Hippocampal formation (tissue), 2 donors: ENCODE results near the gene LRP1.
A peak's percentile ranks its signal among the peaks of the same experiment; 100 is the strongest.

Experiments used
- DNase-seq, 2 donors: peaks; one replicate each; lab custom pipeline; 2025; lab: John Stamatoyannopoulos, UW

Gene LRP1

DNA sequence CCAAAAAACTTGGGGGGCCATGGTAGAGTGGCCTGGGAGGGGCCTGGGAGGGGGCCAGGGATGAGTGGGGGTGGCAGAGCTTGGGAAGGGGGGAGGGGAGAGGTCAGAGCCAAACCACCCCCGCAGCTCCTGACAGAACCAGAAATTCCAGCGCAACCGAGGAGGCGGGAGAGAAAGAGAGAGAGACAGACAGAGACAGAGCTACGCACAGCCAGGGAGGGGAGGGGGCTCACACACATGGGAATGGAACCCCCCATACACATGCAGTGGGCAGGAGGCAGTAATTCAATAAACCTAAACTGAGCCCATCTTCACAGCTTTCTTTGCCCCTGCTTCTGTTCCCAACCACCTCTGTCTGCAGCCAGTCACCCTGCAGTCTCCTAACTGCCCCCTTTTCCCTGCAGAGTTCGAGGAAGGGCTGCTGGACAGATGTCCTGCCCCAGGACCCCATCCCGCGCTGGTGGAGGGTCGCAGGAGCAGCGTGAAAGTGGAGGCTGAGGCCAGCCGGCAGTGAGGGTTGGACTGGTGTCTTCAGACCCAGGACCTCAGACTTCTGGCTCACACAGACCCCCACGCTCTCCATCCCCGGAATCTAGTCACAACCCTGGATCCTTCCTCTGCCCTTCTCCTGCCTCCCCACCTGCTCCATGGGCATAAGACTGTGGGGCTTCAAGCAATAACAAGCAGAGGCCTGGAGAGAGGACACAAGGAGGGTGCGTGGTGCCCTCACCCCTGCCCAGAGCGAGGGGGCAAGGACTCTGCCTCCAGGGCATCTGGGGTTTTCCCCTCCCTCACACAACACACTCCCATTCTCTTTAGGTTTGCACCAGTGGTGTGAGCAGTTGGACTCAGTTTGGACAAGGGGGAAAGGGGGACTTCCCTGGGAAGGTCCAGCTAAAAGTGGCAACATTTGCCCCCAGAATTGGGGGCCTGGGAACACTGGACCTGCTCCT is 33.8 kb upstream of the LRP1 start:
- no peak for DNase-seq

DNA sequence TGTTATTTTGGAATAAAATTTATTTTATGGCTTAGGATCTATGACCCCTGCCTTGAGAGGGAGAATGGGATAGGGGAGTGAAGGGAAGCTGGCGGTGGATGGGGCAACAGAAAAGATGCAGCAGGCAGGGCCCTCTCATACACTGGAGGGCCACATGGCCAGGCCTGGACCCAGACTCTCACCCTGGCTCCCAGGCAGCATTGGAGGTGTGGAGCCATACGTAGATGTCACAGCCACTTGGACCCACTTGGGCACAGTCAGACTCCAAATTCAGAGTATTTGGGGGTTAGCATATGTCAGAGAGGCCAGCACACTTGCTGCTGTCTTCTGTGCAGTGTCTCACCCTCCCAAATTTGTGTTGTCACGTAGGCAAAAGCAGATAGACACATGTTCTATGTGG is 32.8 kb upstream of the LRP1 start:
- no peak for DNase-seq

DNA sequence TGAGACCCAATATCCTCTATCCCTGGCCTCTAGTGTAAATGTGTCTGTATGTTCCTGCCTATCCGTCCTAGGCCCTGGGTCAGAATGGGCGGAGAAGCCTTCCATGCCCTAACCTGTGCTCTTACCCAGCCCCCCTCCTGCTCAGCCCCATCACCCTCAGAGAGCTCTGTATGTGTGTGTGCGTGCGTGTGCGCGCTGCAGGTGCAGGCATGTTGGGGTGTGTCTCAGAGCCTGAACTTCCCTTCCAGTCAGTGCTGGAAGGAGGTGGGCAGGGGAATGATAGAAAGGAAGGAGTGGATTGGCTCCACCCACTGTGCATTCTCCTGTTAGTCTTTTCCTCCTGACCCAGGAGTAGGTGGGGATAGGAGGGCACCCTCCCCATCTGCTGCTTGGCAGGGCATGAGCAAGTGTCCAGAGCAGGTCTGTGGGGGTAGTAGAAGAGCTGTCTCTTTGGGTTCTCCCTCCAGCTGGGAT is 32.1 kb upstream of the LRP1 start:
- DNase-seq: no peak

DNA sequence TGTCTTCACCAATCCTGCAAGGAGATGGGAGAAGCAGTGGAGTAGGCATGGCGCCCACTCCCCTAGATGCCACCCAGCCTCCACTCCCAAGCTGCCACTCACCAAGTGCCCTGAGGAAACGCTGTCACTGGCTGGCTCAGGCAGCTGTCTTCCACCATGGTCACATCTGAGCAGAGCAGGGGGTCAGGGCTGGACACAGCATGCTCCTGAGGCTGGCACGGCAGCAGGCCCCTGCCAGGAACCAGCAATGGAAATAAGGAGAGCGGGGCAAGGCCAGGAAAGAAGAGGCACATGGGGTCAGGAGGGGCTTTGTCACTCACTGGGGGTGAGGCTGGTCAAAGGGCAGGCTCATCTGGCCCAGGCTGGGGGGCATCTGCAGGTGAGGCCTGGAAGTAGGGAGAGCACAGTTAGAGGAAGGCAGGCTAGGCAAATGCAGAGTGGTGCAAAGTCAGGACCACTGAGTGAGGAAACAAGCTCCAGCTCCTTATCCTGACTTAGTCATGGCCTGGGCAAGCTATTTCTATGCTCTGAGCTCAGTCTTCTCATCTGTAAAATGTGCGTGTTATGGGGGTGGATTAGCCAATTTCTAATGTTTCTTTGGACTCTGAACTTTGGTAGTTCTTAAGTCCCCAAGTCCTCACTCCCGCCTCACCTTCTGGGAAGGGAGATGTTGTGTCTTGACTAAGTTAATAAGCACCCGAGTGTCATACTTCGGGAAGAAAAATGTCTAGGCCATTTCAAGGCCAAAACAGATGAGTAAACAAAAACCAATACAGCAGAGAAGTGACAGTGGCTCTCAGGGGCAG is 31.3 kb upstream of the LRP1 start:
- DNase-seq: no peak

DNA sequence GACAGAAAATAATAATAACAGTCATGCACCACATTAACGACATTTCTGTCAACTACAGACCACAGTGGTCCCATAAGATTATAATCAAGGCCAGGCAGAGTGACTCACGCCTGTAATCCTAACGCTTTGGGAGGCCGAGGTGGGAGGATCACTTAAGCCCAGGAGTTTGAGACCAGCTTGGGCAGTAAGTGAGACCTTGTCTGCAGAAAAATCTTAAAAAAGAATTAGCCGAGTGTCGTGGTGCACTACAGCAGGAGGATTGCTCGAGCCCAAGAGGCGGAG is 30.8 kb upstream of the LRP1 start:
- DNase-seq: no peak

DNA sequence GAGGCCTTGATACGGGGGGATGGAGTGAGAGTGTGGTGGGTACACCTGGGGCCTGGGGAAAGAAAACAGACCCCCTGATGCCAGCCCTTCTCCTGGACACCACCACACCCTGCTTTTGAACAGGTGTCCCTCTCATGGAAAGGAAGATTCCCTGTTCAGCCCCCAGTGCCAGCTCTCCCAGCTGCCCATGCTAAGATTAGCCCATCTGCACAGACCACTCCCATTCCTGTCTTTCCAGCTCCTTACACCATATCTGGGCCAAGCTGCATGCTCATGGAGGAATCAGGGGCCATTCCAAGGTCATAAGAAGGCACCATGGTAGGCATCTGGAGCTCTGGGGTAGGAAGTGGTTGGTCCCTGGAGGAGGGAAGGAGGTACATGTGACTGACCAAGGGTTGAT is 29.7 kb upstream of the LRP1 start:
- DNase-seq: no peak

DNA sequence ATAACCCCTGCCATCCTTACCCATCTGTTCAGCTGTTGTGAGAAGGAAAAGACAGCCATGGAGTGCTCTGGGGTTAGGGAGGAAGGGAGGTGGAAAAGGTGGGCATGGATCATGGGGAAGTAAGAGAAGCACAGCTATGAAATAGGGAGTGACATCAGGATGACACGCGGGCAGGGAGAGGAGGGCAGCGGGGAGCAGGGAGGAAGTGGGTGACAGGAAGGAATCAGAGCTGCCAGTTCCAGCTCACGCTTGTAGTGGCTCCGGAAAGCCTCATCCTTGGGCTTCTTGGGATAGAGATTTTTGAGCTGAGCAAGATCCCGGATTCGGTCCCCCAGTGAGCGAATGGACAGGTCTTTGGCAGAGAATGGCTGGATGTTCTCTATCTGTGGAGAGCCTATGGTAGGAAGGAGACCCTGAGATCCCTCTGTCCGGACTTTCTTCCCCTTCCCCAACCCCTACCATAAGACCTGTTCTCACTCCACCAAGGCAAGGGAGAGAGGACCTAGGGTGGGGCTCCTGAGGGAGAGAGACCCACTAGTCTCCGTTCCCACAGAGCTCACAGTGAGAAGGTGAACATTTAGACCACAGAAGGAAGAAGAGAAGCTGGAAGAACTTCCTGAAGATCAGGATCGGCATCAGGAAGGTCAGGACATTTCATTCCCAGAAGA is 29.1 kb upstream of the LRP1 start:
- no peak for DNase-seq

DNA sequence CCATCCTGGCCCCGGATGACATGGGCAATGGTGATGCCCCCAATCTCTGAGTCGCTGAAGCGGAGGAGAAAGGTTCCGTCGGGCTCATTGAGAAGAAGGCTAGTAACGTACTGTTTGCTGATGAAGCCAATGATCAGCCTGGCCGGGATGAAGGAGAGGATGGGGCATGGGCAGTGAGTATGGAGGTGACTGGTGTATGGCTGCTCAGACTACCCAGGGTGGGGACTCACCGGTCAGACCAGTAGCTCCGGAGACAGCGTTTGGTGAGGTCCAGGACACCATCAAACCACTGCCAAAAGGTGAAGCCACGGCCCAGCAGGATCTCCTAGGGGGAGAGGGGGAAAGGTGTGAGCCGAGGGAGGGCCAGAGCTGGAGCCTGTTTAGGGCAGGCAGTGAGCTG is 28.5 kb upstream of the LRP1 start:
- no peak for DNase-seq

DNA sequence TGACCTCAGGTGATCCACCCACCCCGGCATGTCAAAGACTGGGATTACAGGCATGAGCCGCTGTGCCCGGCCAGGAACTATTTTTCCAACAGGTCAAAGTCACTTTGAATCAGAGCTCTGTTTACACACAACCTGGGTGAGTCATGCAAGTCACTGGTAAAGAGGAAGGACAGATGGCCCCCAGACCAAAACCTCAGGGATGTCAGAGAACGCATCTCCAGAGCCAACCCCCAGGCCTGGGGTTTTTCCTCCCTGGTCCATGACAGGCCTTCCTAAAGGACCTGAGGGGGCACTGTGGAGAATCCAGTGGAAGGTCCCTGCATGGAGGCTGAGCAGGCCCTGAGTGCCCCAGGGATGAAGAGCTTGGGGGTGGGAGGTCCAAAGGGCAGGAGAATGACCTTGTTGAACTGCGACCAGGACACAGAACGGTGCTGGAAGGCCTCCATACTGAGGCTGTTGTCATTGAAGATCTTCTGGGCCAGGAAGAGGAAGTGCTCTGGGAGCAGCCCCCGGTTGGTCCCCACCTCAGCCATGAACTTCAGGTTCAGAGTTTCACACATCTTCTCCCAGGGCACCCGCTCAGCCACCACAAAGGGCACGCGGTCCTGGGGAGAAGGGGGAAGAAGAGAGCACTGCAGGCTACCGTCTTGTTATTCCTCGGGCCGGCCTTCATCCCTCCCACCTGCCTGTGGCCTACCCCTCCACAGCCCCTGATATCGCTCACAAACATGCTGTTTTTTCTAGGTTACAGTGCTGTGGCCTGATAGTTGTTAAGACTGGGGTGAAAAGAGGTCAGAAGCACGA is 26.2 kb upstream of the LRP1 start:
- DNase-seq: no peak

DNA sequence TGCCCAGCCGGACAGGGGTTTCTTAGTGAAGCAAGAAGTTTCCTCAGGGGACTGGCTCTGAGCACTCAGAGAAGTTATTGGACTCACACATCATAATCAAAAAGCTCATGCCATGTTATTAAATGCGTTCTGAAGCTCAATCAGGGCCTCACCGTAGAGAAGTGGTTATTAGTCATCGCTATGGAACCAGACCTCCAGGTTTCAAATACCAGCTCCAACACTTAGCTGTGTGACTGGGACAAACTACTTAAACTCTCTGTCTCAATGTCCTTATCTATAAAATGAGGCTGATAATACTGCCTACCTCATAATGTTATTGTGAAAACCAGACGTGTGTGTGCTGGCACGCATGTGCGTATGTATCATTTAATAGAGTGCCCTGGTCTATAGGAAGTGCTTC is 24.4 kb upstream of the LRP1 start:
- no peak for DNase-seq

DNA sequence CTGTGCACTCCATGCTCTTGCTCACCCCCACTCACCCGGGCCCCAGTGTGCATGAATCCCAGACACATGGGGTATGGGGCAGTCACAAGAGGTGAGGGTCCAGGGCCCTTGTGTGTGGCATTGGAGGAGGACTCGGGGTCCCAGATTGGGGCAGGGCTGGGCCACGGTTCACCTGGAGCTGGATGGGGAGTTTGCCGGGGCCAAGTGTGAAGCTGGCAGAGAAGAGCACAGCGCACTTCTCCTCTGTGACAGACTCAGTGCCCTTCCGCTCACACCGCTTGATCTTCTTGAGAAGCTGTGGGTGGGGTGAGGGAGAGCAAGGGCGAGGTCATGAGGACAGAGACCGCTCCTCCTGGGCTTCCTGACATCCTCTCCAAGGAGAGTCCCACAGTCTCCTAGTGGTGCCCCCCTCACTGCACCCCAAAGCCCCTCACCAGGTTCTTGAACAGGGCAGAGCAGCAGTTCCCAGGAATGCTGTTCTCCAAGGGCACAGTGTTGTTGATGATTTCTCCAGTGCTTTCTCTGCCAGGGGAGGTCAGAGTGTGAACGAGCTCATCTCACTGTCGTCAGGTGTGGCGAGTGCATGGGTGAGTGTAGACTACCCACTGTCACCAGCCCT is 23.9 kb upstream of the LRP1 start:
- DNase-seq: no peak

DNA sequence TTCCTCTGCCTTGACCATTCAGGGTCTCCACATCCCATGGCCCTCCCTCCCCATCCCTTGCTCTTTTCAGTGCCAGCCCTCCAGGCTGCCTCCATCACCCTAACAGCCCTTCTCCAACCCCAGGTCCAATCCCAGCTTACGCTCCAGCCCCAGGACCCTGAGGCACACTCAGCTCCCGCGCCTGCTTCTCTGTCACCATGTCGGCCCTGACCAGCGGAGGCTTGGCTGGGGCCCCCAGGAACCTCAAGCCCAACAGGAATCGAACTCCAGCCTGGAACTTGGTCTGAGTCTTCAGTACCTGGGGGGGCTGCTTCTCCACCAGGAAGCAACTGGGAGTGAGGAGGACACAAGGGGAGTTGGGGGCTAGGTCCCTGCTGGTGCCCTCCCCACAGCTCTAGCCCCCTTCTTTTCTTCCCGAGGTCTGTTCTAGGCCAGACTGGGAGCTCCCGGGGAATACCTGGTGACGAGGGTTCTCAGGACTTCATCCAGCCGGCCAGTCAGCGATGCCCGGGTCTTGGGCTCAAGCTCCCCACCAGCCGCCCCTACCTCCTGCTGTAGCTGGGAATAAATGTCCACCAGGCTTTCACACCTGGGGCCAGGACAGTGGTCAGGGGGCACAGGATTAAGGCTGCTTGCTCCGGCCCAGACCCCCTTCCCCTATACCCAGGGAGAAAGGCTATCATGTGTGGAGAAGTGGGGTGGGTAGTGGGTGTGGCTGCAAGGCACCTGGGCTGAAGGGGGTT is 23.1 kb upstream of the LRP1 start:
- no peak for DNase-seq

DNA sequence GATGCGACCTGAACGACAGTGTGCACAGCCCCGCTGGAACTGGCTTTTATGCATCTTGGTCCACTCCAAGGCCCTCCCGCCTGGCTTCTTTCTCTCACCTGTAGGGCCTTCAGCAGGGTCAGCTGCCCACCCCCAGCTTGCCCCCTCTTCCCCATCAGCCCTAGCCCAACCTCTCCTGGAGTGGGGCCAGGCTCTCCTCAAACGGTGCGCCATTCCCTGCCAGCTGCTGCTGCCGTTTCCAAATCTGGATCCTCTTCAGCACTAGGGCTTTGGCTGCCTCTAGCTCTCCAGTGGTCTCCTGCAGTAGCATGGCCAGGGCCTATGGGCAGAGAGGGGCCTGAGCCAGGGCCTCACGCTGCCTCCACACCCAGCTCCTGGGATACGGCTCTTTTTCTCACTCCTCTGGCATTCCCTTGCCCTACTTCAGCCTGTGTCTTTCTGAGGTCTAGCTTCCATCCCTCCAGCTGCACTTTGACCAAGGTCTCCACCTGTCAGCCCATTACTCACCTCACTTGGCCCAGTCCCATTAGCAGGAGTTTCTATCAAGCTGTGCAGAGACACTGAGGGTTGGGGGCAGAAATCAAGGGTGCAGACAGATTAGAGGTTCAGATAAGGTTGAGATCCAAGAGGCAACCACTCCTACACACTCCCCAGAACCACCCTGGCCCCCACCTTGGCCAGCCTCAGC is 22.1 kb upstream of the LRP1 start:
- no peak for DNase-seq

DNA sequence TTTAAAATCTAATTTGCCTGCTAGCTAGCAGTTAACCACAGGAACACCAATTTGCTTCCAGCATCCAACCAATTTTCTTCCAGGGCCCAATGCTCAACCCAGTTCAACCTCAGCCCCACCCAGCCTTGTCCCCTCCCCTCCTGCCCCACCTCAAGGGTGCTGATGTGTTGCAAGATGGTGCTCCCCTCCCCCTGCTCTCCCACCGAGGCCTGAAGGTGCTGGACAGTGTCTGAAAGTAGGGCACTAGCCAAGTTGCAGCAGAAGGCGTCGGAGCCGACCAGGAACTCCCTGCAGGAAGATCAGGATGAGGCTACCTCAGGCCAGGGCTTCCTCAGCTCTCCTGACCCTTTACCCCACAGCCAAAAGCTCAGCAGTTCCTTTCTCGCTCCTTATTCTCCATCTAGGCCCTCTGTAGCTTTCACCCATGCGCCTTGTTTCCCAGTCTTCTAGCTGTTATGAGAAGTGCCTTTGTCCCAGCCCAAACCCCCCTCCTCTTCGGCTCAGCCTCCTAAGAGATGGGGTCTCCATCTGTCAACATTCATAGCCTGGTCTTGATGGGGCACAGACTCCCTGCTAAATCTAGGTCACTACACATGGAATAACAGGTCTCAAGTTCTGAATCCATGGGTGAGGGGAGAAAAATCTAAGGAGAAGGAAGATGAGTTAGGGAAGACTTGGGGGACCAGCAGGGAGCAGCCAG is 20.7 kb upstream of the LRP1 start:
- DNase-seq: no peak

DNA sequence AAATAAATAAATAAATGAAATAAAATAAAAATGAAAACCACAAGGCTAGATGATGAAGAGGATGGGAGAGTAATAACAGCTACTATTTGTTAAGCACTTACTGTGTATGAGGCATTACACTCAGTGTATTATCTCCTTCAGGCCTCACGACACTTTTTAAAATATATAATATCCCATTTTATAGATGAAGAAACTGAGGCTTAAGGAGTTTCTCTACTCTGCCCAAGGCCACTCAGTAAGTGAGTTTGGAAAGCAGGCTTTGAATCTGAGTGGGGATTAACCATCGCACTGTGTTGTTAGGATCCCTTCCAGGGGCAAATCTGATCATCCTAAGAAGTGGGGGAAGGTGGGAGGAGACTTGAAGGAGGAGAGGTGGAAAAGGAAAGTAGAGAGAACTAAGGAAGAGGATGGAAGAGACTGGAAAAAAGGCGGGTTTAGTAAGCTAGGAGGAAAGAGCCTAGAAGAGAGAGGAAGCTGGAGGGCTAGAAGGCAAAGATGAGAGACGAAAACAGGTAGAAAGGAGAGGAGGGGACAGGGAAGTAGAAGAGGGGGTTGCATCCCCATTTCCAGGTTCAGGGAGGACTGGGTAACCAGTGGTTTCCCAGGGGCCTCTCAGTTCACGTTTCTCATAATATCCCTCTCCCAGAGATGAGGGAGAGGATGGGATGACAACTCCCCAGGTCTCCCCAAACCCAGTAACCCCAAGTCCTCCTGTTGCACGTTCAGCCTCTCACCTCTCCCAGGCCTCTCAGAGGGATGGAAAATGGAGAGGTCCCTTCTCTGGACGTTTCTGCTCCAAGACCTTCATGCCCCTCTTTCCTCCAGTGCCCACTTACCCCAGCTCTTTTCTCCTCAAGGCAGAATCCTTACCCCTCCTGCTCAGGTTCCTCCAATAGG is 18.8 kb upstream of the LRP1 start:
- no peak for DNase-seq

DNA sequence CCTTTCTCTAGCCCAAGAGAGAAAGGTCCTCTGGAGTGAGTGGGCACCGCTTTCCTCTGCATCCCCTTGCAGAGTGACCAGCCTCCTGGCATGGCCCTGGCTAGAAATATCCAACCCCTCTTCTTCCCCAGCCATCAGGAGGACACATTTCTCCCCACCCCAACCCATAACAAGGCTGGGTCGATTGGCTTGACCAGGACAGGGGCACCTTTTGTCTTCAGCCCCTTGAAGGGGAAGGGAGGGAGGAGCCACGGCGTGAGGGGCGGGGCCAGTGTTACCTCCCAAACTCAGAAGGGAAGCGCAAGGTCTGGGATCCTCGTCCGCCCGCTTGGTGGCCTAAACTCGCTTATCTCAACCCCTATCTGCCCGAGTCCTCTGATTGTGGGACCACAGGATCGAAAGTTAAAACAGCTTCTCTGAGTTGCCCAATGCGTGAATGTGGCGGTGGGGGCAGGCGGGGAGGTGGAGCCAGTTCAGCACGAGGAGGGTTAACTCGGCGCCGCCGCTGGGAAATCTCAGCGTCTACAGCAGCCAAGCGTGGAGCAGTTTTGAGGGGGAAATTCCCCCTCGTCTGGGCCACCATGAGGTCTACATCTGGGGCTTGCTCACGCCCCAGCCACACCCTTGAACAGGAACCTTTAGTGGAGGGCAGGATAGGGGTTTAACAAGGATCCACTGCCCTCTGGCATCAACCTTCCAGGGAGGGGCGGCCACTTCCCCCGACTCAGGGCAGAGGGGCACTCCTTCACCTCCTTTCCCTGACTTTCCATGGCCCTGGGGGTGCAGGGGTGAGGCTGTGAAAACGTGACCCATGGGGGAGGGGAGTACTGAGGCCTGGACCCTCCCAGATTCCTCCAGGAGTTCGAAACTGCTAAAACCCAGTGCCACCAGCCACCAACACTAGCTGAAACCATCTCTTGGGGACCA is 17.9 kb upstream of the LRP1 start:
- no peak for DNase-seq

DNA sequence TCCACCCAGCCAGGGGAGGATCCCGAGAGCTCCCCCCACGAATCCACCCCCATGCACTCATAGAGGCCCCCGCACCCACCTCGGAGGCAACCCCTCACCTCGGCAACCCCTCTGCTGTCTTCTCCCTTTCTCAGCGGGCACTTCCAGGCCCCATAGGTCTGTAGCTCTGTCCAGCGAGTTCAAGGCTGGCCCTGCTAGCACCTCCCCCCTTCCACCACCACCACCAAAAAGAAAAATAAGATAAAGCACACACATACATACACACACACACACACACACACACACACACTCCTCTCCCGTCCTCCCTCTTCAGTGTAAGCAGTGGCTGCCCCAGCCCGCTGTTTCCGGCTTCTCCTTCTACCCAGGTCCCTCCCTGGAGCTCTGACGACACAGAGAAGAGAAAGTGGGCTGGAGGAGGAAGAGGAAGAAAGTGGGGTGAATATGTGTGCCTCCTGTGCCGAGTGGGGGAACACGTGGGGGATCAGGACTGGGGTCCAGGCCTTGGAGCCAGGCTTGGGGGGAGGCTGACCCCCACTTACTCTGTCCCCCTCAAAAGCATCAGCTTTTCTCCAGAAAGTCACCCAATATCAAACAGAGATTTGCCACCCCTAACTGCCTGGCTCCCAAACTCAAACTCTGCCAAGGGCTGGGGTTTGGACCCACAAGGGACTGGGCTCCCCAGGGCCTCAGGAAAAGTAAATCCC is 17.1 kb upstream of the LRP1 start, which contains the start of gene STAT6:
STAT6 (minus strand) TSS at position 332 of the 704 bp plus-strand sequence. CDS start 3,084 bp downstream, outside the sequence.
- DNase-seq: peak; percentile 35 to 41
